ENCODE results near the gene GALE.

- TF ChIP-seq POLR2A (IDR thresholded peaks at IDR 0.05) = no peak
- no peak for TF ChIP-seq CTCF (IDR thresholded peaks at IDR 0.05 in 8 of 11, conservative IDR thresholded peaks at IDR 0.05 in 3 of 11)
- TF ChIP-seq POLR2AphosphoS5 (IDR thresholded peaks at IDR 0.05) = no peak
These were observed 24.1 kb upstream of the GALE start for GRCh38 chr1:23824711-23825075.
